Liver (tissue), 9 donors: ENCODE data around the gene TGM3. TPM values are rescaled to one million over a fixed set of nuclear protein-coding genes. Genes with fewer than 3 reads are reported as not detected.

Experiments used
- DNase-seq: peaks from one replicate; pipeline ENCODE4 v3.0.0-alpha.2; 2017; ENCODE audit warnings: low spot score
- H3K27ac ChIP-seq, 2 donors: one replicate each; pipeline ENCODE4 v1.7.0; 2013; ENCODE audit warnings: inconsistent platforms in 2 of 2, low read length in 2 of 2, control low read depth in 1 of 2, low read depth in 1 of 2, mild to moderate bottlenecking in 1 of 2
- H3K27me3 ChIP-seq, 4 donors: one replicate each; pipeline versions ENCODE4 v1.6.1 to v1.7.0; 2013; ENCODE audit warnings: low read length in 3 of 4, inconsistent platforms in 1 of 4, mild to moderate bottlenecking in 1 of 4, moderate library complexity in 1 of 4; ENCODE audit not compliant: control insufficient read depth in 4 of 4, insufficient read depth in 4 of 4
- H3K36me3 ChIP-seq, 4 donors: one replicate each; pipeline versions ENCODE4 v1.6.1 to v1.7.0; 2013; ENCODE audit warnings: low read length in 3 of 4, mild to moderate bottlenecking in 3 of 4, low read depth in 1 of 4, moderate library complexity in 1 of 4; ENCODE audit not compliant: control insufficient read depth in 4 of 4, insufficient read depth in 3 of 4
- H3K4me1 ChIP-seq, 4 donors: one replicate each; pipeline versions ENCODE4 v1.6.1 to v1.7.0; 2013; ENCODE audit warnings: low read length in 3 of 4, mild to moderate bottlenecking in 3 of 4, moderate library complexity in 1 of 4; ENCODE audit not compliant: control insufficient read depth in 4 of 4, insufficient read depth in 4 of 4
- H3K4me3 ChIP-seq, 3 donors: one replicate each; pipeline versions ENCODE4 v1.6.1 to v1.7.0; 2013; ENCODE audit warnings: low read length in 3 of 3, control low read depth in 1 of 3, low read depth in 1 of 3, mild to moderate bottlenecking in 1 of 3
- H3K9ac ChIP-seq, 2 donors: one replicate each; pipeline ENCODE4 v1.7.0; 2013; ENCODE audit warnings: low read length in 2 of 2, mild to moderate bottlenecking in 2 of 2, moderate library complexity in 2 of 2, control low read depth in 1 of 2, low read depth in 1 of 2
- H3K9me3 ChIP-seq, 4 donors: one replicate each; pipeline versions ENCODE4 v1.6.1 to v1.7.0; 2013; ENCODE audit warnings: low read length in 3 of 4; ENCODE audit not compliant: control insufficient read depth in 4 of 4
- EGR1 ChIP-seq, 2 donors: IDR thresholded peaks; 2 replicates each; pipeline ENCODE4 v1.6.1; 2016 to 2018; ENCODE audit warnings: antibody characterized with exemption in 2 of 2, low read depth in 2 of 2
- FOXA1 ChIP-seq: IDR thresholded peaks from 2 replicates; pipeline ENCODE4 v1.6.1; 2016; ENCODE audit warnings: antibody characterized with exemption
- FOXA2 ChIP-seq: IDR thresholded peaks from 2 replicates; pipeline ENCODE4 v1.6.1; 2016; ENCODE audit warnings: antibody characterized with exemption
- GABPA ChIP-seq, 2 donors: IDR thresholded peaks in 1 of 2; conservative IDR thresholded peaks in 1 of 2; 2 replicates each; pipeline ENCODE4 v1.6.1; 2016; ENCODE audit warnings: antibody characterized with exemption in 2 of 2, mild to moderate bottlenecking in 1 of 2, moderate library complexity in 1 of 2
- HNF4A ChIP-seq, 2 donors: conservative IDR thresholded peaks; 2 replicates each; pipeline ENCODE4 v1.6.1; 2016; ENCODE audit warnings: antibody characterized with exemption in 2 of 2, mild to moderate bottlenecking in 2 of 2
- HNF4G ChIP-seq: IDR thresholded peaks from 2 replicates; pipeline ENCODE4 v1.6.1; 2016; ENCODE audit warnings: antibody characterized with exemption
- JUND ChIP-seq, 2 donors: IDR thresholded peaks; 2 replicates each; pipeline ENCODE4 v1.6.1; 2016; ENCODE audit warnings: antibody characterized with exemption in 2 of 2
- MAX ChIP-seq: IDR thresholded peaks from 2 replicates; pipeline ENCODE4 v1.6.1; 2016; ENCODE audit warnings: antibody characterized with exemption
- NR2F2 ChIP-seq: IDR thresholded peaks from 2 replicates; pipeline ENCODE4 v1.6.1; 2016; ENCODE audit warnings: antibody characterized with exemption
- RAD21 ChIP-seq, 2 donors: IDR thresholded peaks; 2 replicates each; pipeline ENCODE4 v1.6.1; 2016; ENCODE audit warnings: antibody characterized with exemption in 2 of 2, mild to moderate bottlenecking in 2 of 2
- RXRA ChIP-seq, 2 donors: IDR thresholded peaks; 2 replicates each; pipeline ENCODE4 v1.6.1; 2017 to 2018; ENCODE audit warnings: antibody characterized with exemption in 2 of 2, mild to moderate bottlenecking in 1 of 2
- SP1 ChIP-seq: IDR thresholded peaks from 2 replicates; pipeline ENCODE4 v1.6.1; 2018; ENCODE audit warnings: antibody characterized with exemption, mild to moderate bottlenecking
- TAF1 ChIP-seq: conservative IDR thresholded peaks from 2 replicates; pipeline ENCODE4 v1.6.1; 2016; ENCODE audit warnings: antibody characterized with exemption, mild to moderate bottlenecking
- YY1 ChIP-seq: IDR thresholded peaks from 2 replicates; pipeline ENCODE4 v1.6.1; 2016; ENCODE audit warnings: antibody characterized with exemption, mild to moderate bottlenecking
- ZBTB33 ChIP-seq: IDR thresholded peaks from 2 replicates; pipeline ENCODE4 v1.6.1; 2016; ENCODE audit warnings: antibody characterized with exemption
- WGBS: extraction: QIAGEN DNeasy Blood & Tissue Kit; methylation state at CpG from one replicate; pipeline ENCODE4 v1.1.7; 2013; 5-methylcytosine and 5-hydroxymethylcytosine counted together
- polyA plus RNA-seq, 2 donors: library from polyadenylated mRNA; stranded (reverse) in 1 of 2; unstranded in 1 of 2; fragments of 200-250 nt in 1 of 2; fragments of >200 nt in 1 of 2; fragmentation: Nextera tagmentation in 1 of 2; extraction: Ambion mirVana in 1 of 2; gene quantifications; one replicate each; pipeline versions ENCODE4 v1.2.1 to v1.2.3, GENCODE V29; 2013 to 2015
- total RNA-seq, 2 donors: library from RNA; depleted of rRNA; stranded (reverse); fragments of >200 nt; gene quantifications; one replicate each; pipeline ENCODE4 v1.2.3, GENCODE V29; 2014
- TF ChIP-seq, protein P1 (sequence below): IDR thresholded peaks from 2 replicates; pipeline ENCODE4 v1.6.1; 2016; ENCODE audit warnings: antibody characterized with exemption, mild to moderate bottlenecking
- TF ChIP-seq, protein P2 (sequence below): fragments of 150-350 bp; IDR thresholded peaks from 2 replicates; pipeline ENCODE4 v1.5.1; 2017; ENCODE audit warnings: improper control_type of control experiment, low read depth, low read length; ENCODE audit not compliant: missing input control
- TF ChIP-seq, protein P3 (sequence below): IDR thresholded peaks from 2 replicates; pipeline ENCODE4 v1.6.1; 2016; ENCODE audit warnings: antibody characterized with exemption
- donor health status: healthy.
- donor health status: healthy.
- donor health status: healthy.
- donor health status: healthy.
- donor health status: healthy.

The TGM3 gene
- total and polyA plus RNA-seq, 4 donors, result 0.05 to 0.28 (median 0.08) TPM; not detected in 1

- WGBS, result 89% methylated on average over 4 of the region's 4 CpGs
- Histone ChIP-seq H3K4me1 (no peaks in the 10 kb centered on the region), H3K9me3 (no peaks in the 10 kb centered on the region), H3K27me3 (no peaks in the 10 kb centered on the region), H3K27ac (no peak overlapping the region), H3K9ac (no peak overlapping the region), H3K4me3 (no peak overlapping the region), H3K36me3 (no peaks in the 10 kb centered on the region)
- no peak for DNase-seq
- TF ChIP-seq JUND (IDR thresholded peaks at IDR 0.05) (no peak), EGR1 (IDR thresholded peaks at IDR 0.05; ENCODE audit: low read depth in 2 of 2) (no peak), HNF4A (conservative IDR thresholded peaks at IDR 0.05) (no peak), ZBTB33 (no peak), HNF4G (no peak), YY1 (no peak), FOXA2 (no peak), RAD21 (IDR thresholded peaks at IDR 0.05) (no peak), FOXA1 (no peak), GABPA (IDR thresholded peaks at IDR 0.05 in 1 of 2, conservative IDR thresholded peaks at IDR 0.05 in 1 of 2) (no peak)
- TF ChIP-seq, protein P1, sequence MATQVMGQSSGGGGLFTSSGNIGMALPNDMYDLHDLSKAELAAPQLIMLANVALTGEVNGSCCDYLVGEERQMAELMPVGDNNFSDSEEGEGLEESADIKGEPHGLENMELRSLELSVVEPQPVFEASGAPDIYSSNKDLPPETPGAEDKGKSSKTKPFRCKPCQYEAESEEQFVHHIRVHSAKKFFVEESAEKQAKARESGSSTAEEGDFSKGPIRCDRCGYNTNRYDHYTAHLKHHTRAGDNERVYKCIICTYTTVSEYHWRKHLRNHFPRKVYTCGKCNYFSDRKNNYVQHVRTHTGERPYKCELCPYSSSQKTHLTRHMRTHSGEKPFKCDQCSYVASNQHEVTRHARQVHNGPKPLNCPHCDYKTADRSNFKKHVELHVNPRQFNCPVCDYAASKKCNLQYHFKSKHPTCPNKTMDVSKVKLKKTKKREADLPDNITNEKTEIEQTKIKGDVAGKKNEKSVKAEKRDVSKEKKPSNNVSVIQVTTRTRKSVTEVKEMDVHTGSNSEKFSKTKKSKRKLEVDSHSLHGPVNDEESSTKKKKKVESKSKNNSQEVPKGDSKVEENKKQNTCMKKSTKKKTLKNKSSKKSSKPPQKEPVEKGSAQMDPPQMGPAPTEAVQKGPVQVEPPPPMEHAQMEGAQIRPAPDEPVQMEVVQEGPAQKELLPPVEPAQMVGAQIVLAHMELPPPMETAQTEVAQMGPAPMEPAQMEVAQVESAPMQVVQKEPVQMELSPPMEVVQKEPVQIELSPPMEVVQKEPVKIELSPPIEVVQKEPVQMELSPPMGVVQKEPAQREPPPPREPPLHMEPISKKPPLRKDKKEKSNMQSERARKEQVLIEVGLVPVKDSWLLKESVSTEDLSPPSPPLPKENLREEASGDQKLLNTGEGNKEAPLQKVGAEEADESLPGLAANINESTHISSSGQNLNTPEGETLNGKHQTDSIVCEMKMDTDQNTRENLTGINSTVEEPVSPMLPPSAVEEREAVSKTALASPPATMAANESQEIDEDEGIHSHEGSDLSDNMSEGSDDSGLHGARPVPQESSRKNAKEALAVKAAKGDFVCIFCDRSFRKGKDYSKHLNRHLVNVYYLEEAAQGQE, result no peak
These were observed 11.9 kb upstream of the TGM3 start for GRCh38 chr20:2283706-2284423.

DNA sequence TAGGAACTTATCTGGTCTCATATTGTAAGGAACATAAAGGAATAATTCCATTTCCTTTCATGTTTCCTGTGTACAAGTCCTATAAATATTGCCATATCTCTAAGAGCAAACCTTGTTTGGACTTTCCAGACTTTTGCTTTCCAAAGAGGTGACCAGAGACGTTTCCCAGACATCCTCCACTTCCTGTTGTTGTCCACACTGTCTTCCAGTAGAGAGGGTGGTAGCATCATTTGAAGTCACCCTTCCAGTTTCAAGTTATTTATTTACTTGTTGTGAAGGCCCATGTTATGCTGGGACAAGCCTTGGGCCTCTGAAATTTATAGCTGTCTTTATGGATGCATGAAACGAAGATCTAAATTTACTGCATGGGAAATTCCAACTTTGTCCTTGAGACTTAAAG is 10.6 kb upstream of the TGM3 start:
- Histone ChIP-seq H3K9me3 (no peaks in the 10 kb centered on the region), H3K9ac (no peak overlapping the region), H3K36me3 (no peaks in the 10 kb centered on the region), H3K4me1 (no peaks in the 10 kb centered on the region), H3K4me3 (no peak overlapping the region), H3K27me3 (no peaks in the 10 kb centered on the region), H3K27ac (no peak overlapping the region)
- no peak for DNase-seq
- WGBS, result 64% methylated on average over 2 of the region's 2 CpGs
- TF ChIP-seq SP1 (no peak), MAX (no peak), RAD21 (IDR thresholded peaks at IDR 0.05) (no peak), TAF1 (no peak), HNF4G (no peak), RXRA (IDR thresholded peaks at IDR 0.05) (no peak), FOXA2 (no peak), NR2F2 (no peak), GABPA (IDR thresholded peaks at IDR 0.05 in 1 of 2, conservative IDR thresholded peaks at IDR 0.05 in 1 of 2) (no peak), FOXA1 (no peak), HNF4A (conservative IDR thresholded peaks at IDR 0.05) (no peak), YY1 (no peak)
- TF ChIP-seq, protein P2, sequence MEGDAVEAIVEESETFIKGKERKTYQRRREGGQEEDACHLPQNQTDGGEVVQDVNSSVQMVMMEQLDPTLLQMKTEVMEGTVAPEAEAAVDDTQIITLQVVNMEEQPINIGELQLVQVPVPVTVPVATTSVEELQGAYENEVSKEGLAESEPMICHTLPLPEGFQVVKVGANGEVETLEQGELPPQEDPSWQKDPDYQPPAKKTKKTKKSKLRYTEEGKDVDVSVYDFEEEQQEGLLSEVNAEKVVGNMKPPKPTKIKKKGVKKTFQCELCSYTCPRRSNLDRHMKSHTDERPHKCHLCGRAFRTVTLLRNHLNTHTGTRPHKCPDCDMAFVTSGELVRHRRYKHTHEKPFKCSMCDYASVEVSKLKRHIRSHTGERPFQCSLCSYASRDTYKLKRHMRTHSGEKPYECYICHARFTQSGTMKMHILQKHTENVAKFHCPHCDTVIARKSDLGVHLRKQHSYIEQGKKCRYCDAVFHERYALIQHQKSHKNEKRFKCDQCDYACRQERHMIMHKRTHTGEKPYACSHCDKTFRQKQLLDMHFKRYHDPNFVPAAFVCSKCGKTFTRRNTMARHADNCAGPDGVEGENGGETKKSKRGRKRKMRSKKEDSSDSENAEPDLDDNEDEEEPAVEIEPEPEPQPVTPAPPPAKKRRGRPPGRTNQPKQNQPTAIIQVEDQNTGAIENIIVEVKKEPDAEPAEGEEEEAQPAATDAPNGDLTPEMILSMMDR, result no peak
- TF ChIP-seq, protein P3, sequence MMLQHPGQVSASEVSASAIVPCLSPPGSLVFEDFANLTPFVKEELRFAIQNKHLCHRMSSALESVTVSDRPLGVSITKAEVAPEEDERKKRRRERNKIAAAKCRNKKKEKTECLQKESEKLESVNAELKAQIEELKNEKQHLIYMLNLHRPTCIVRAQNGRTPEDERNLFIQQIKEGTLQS, result no peak
- TF ChIP-seq, protein P1, result no peak
